Aorta (tissue), 5 donors: Measurements from ENCODE around the gene ZDHHC3. TPM values are rescaled to one million over a fixed set of nuclear protein-coding genes. Genes with fewer than 3 reads are reported as not detected.

Experiments used
- ATAC-seq: fragments of 200-7000 bp; cut with Tn5 transposase; one replicate; pipeline ENCODE4 v1.9.1; 2022; ENCODE audit warnings: moderate library complexity; ENCODE audit not compliant: low FRiP score
- DNase-seq, 2 donors: peaks; one replicate each; pipeline ENCODE4 v3.0.0-alpha.2; 2020
- H3K27ac ChIP-seq, 2 donors: one replicate each; pipeline ENCODE4 v1.5.1; 2013; ENCODE audit warnings: low read length in 2 of 2, mild to moderate bottlenecking in 2 of 2, moderate library complexity in 2 of 2, control low read depth in 1 of 2, inconsistent platforms in 1 of 2, low read depth in 1 of 2
- H3K27me3 ChIP-seq, 2 donors: one replicate each; pipeline ENCODE4 v1.6.1; 2013; ENCODE audit warnings: control low read depth in 1 of 2, low read length in 1 of 2, mild to moderate bottlenecking in 1 of 2, moderate library complexity in 1 of 2; ENCODE audit not compliant: insufficient read depth in 2 of 2, control insufficient read depth in 1 of 2
- H3K36me3 ChIP-seq, 2 donors: one replicate each; pipeline ENCODE4 v1.6.1; 2013; ENCODE audit warnings: control low read depth in 1 of 2, low read length in 1 of 2, mild to moderate bottlenecking in 1 of 2; ENCODE audit not compliant: insufficient read depth in 2 of 2, control insufficient read depth in 1 of 2
- H3K4me1 ChIP-seq, 2 donors: one replicate each; pipeline ENCODE4 v1.6.1; 2013; ENCODE audit warnings: low read length in 2 of 2, control low read depth in 1 of 2, mild to moderate bottlenecking in 1 of 2, moderate library complexity in 1 of 2; ENCODE audit not compliant: insufficient read depth in 2 of 2, control insufficient read depth in 1 of 2
- H3K4me3 ChIP-seq, 2 donors: one replicate each; pipeline ENCODE4 v1.5.1; 2013; ENCODE audit warnings: low read length in 2 of 2, control low read depth in 1 of 2, mild to moderate bottlenecking in 1 of 2
- H3K9me3 ChIP-seq: one replicate; pipeline ENCODE4 v1.6.1; 2013; ENCODE audit warnings: mild to moderate bottlenecking, low read length; ENCODE audit not compliant: control insufficient read depth
- WGBS, 2 donors: extraction: QIAGEN DNeasy Blood & Tissue Kit; methylation state at CpG; one replicate each; pipeline ENCODE4 v1.1.7; 2013; 5-methylcytosine and 5-hydroxymethylcytosine counted together
- intact Hi-C, 2 donors: fragments of 100-400 bp; cut with DNase I; formaldehyde crosslinking; loops; one replicate each; pipeline versions ENCODE4 v1.14.2 to v1.15.0; 2022
- polyA plus RNA-seq, 2 donors: library from polyadenylated mRNA; stranded (reverse); fragments of 200-250 nt; gene quantifications; one replicate each; pipeline ENCODE4 v1.2.3, GENCODE V29; 2013
- total RNA-seq, 2 donors: library from RNA; stranded (reverse); fragmentation: NEBNext Ultra II Directional; extraction: Animal tissue kit (Norgen Biotek cat#: 25700); gene quantifications; one replicate each; pipeline ENCODE4 v1.2.1, GENCODE V29; 2021
- donor health status: healthy with polysubstance abuse.
- donor health status: Bipolar disorder and iron deficiency.
- donor health status: DM: no; HTN: no; CAD: no.
- donor health status: DM: no; HTN: no; CAD: no.
- donor health status: DM: yes; HTN: yes; CAD: no.

ZDHHC3 gene
- total and polyA plus RNA-seq, 4 donors = 44.8 to 62.2 (median 55.0) TPM

- intact Hi-C loops = no loop called here
- H3K4me1 ChIP-seq = no peaks in the 10 kb centered on the region
- 49 to 58% methylated on average over 2 of the region's 2 CpGs for WGBS, 2 donors
- DNase-seq = no peak
- H3K27ac ChIP-seq = no peak overlapping the region
- no peak for ATAC-seq
- no peaks in the 10 kb centered on the region for H3K36me3 ChIP-seq
- no peaks in the 10 kb centered on the region for H3K9me3 ChIP-seq
- no peak overlapping the region for H3K4me3 ChIP-seq
- no peaks in the 10 kb centered on the region for H3K27me3 ChIP-seq
Measured at GRCh38 chr3:44880284-44880683, 95.7 kb downstream of the ZDHHC3 start.

- no peaks in the 10 kb centered on the region for H3K9me3 ChIP-seq
- H3K27me3 ChIP-seq = no peaks in the 10 kb centered on the region
- H3K27ac ChIP-seq = no peak overlapping the region
- no peaks in the 10 kb centered on the region for H3K36me3 ChIP-seq
- ATAC-seq = no peak
- DNase-seq = no peak
- intact Hi-C loops = no loop called here
- H3K4me1 ChIP-seq = no peaks in the 10 kb centered on the region
- no peak overlapping the region for H3K4me3 ChIP-seq
- 89 to 94% methylated on average over 3 of the region's 3 CpGs for WGBS, 2 donors
Measured at GRCh38 chr3:44877333-44877732, 98.6 kb downstream of the ZDHHC3 start.

GRCh38 chr3:44875596-44875995, 100.4 kb downstream of the ZDHHC3 start:
- 83 to 84% methylated on average over 3 of the region's 3 CpGs for WGBS, 2 donors
- no peaks in the 10 kb centered on the region for H3K36me3 ChIP-seq
- H3K27ac ChIP-seq = no peak overlapping the region
- H3K4me3 ChIP-seq = no peak overlapping the region
- ATAC-seq (no peak), DNase-seq (no peak)
- H3K4me1 ChIP-seq = no peaks in the 10 kb centered on the region
- no peaks in the 10 kb centered on the region for H3K9me3 ChIP-seq
- H3K27me3 ChIP-seq = no peaks in the 10 kb centered on the region
- intact Hi-C loops = no loop called here

Other genes with a start within 250 kb of the ZDHHC3 start
- 1 to 10 TPM; 4.6 to 7.3 TPM for gene ZNF501, start 246.5 kb downstream of the ZDHHC3 start, total RNA-seq
- 1 to 10 TPM; 3.5 to 7.4 TPM for gene ZNF501, start 246.5 kb downstream of the ZDHHC3 start, polyA plus RNA-seq
- gene KIAA1143, start 214.6 kb downstream of the ZDHHC3 start, total RNA-seq = 10 to 100 TPM; 21.3 to 33.0 TPM
- 10 to 100 TPM; 10.3 to 12.5 TPM for gene KIAA1143, start 214.6 kb downstream of the ZDHHC3 start, polyA plus RNA-seq
- under 1 TPM; 0.49 to 0.93 TPM for gene KIF15, start 214.4 kb downstream of the ZDHHC3 start, total RNA-seq
- 1 to 10 TPM in 1 of 2 donors, under 1 TPM in 1; 0.92 to 2.1 TPM for gene KIF15, start 214.4 kb downstream of the ZDHHC3 start, polyA plus RNA-seq
- 10 to 100 TPM in 1 of 2 donors, 1 to 10 TPM in 1; 7.9 to 10.6 TPM for gene TMEM42, start 114.3 kb downstream of the ZDHHC3 start, total RNA-seq
- 10 to 100 TPM; 14.1 to 19.1 TPM for gene TMEM42, start 114.3 kb downstream of the ZDHHC3 start, polyA plus RNA-seq
- gene TGM4, start 101.6 kb downstream of the ZDHHC3 start, total RNA-seq = not detected
- not detected for gene TGM4, start 101.6 kb downstream of the ZDHHC3 start, polyA plus RNA-seq
- gene EXOSC7, start 70 bp upstream of the ZDHHC3 start, total RNA-seq = 10 to 100 TPM; 30.7 to 31.2 TPM
- 10 to 100 TPM; 15.8 to 28.9 TPM for gene EXOSC7, start 70 bp upstream of the ZDHHC3 start, polyA plus RNA-seq
- gene CLEC3B, start 50.1 kb upstream of the ZDHHC3 start, total RNA-seq = 100 to 1,000 TPM in 1 of 2 donors, 10 to 100 TPM in 1; 96.9 to 109 TPM
- 100 to 1,000 TPM in 1 of 2 donors, 10 to 100 TPM in 1; 69.1 to 177 TPM for gene CLEC3B, start 50.1 kb upstream of the ZDHHC3 start, polyA plus RNA-seq
- gene CDCP1, start 170.2 kb upstream of the ZDHHC3 start, total RNA-seq = 1 to 10 TPM; 3.8 to 8.9 TPM
- gene CDCP1, start 170.2 kb upstream of the ZDHHC3 start, polyA plus RNA-seq = 1 to 10 TPM in 1 of 2 donors, under 1 TPM in 1; 0.33 to 2.1 TPM